ENCODE measurements around the gene ELOF1. TPM values are rescaled to one million over a fixed set of nuclear protein-coding genes. Genes with fewer than 3 reads are reported as not detected.

Gene ELOF1
- total RNA-seq, 1 donor from 2014 or later = 28.0 TPM

- Histone ChIP-seq H3K4me1 (peaks cover 44% of the 10 kb centered on the region), H3K4me3 (no peak overlapping the region), H3K27ac (no peak overlapping the region), H3K27me3 (no peaks in the 10 kb centered on the region), H3K9me3 (no peaks in the 10 kb centered on the region), H3K36me3 (peaks cover 0 to 23% of the 10 kb centered on the region in 2 donors)
- TF ChIP-seq POLR2AphosphoS5 (IDR thresholded peaks at IDR 0.05; ENCODE audit: insufficient read depth in 1 of 2, low read depth in 1 of 2) (no peak), POLR2A (IDR thresholded peaks at IDR 0.05) (no peak), CTCF (IDR thresholded peaks at IDR 0.05) (no peak)
- no peak for DNase-seq (ENCODE audit: extremely low spot score in 2 of 2)
- intact Hi-C loops (cut with DNase I) = no loop called here
Measured at GRCh38 chr19:11556634-11557420, 2.2 kb downstream of the ELOF1 start.

DNA sequence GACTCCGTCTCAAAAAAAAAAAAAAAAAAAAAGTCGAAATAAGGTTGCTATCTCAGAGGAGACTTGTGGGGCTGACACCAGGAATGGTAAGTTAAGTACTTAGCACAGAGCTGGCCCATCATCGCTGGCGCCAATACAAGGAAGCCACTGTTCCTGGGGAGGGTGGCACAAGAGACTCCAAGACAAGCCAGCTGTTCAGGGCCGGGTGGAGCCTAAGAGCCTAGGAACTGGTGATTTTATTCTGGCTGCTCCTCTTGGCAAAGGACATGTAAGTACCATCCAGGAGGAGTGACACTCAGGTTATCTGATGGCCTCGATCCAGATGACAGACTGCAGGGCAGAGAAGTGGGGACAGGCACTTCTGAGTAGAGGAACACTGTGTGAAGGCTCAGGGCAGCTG lies 3.8 kb downstream of the ELOF1 start:
- Histone ChIP-seq H3K4me1 (peaks cover 44% of the 10 kb centered on the region), H3K27ac (no peak overlapping the region), H3K27me3 (no peaks in the 10 kb centered on the region), H3K36me3 (peaks cover 0 to 23% of the 10 kb centered on the region in 2 donors), H3K9me3 (no peaks in the 10 kb centered on the region), H3K4me3 (no peak overlapping the region)
- intact Hi-C loops (cut with DNase I) = no loop called here
- no peak for TF ChIP-seq CTCF (IDR thresholded peaks at IDR 0.05)
- no peak for TF ChIP-seq POLR2AphosphoS5 (IDR thresholded peaks at IDR 0.05; ENCODE audit: insufficient read depth in 1 of 2, low read depth in 1 of 2)
- TF ChIP-seq POLR2A (IDR thresholded peaks at IDR 0.05) = no peak
- no peak for DNase-seq (ENCODE audit: extremely low spot score in 2 of 2)

DNA sequence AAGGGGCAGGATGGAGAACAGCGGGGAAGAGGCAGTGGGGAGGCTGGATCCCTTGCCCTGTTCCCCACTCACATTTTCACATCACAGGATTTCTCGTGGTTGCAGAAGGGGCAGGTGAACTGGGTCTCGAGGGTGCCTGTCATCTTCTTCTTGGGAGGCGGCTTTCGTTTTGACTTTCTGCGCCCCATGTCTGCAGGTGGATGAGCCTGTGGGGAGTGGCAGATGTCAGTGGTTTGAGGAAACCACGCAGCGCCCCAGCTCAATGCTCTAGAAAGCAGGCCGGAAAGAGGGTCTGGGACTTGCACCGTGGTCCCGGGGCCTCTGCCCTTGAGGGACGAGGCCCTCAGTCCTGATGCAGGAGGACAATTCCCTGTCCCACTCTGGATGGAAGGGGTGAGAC lies 4.9 kb downstream of the ELOF1 start:
- DNase-seq (ENCODE audit: extremely low spot score in 2 of 2) = no peak
- Histone ChIP-seq H3K36me3 (peaks cover 0 to 23% of the 10 kb centered on the region in 2 donors), H3K4me1 (peaks cover 35% of the 10 kb centered on the region), H3K27me3 (no peaks in the 10 kb centered on the region), H3K4me3 (no peak overlapping the region), H3K9me3 (no peaks in the 10 kb centered on the region), H3K27ac (no peak overlapping the region)
- TF ChIP-seq POLR2A (IDR thresholded peaks at IDR 0.05) (no peak), CTCF (IDR thresholded peaks at IDR 0.05) (no peak), POLR2AphosphoS5 (IDR thresholded peaks at IDR 0.05; ENCODE audit: insufficient read depth in 1 of 2, low read depth in 1 of 2) (no peak)
- intact Hi-C loops (cut with DNase I) = no loop called here

DNA sequence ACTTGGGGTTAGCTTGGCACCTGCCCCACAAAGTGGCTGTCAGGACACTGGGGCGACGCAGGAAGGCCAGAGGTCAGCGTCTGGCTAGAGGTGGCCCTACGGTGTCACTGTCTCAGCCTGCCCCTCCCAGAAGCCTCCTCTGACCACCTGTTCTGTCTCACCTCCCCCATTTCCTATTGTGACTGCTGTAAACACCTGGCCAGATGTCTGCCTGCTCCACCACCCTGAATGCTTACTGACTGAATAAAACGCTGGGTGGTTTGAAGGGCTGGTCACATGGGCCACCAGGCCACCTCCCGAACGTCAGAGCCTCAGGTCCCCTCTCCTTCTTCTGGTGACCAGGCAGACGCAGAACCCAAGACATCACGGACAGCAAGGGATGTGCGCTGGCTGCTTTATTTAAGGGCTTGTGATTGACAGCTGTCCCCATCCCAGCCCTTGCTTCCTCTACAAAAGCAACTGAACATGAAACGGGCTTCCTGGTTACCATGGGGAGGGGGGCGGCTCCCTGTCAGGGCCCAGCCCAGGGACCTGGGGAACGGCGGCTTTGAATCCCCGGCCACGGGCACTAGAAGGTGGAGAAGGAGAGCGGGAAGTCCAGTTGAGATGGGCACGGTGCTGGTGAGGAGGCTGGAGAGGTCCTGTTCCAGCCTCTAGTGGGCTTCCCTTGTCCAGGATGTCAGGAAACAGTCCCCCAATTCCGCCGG lies 6.2 kb downstream of the ELOF1 start:
- no peaks in the 10 kb centered on the region for H3K9me3 ChIP-seq
- H3K27ac ChIP-seq = peak overlapping the region; percentile 53
- no peak for TF ChIP-seq POLR2A (IDR thresholded peaks at IDR 0.05)
- no peak for TF ChIP-seq POLR2AphosphoS5 (IDR thresholded peaks at IDR 0.05; ENCODE audit: insufficient read depth in 1 of 2, low read depth in 1 of 2)
- no peak for TF ChIP-seq CTCF (IDR thresholded peaks at IDR 0.05)
- H3K27me3 ChIP-seq = no peaks in the 10 kb centered on the region
- H3K4me3 ChIP-seq = no peak overlapping the region
- intact Hi-C loops (cut with DNase I) = no loop called here
- no peak for DNase-seq (ENCODE audit: extremely low spot score in 2 of 2)
- peaks cover 28% of the 10 kb centered on the region for H3K4me1 ChIP-seq
- H3K36me3 ChIP-seq = peaks cover 0 to 23% of the 10 kb centered on the region in 2 donors
